GM12874 (cell line): ENCODE results near the gene FAT1.

Source experiments
- CTCF ChIP-seq: IDR thresholded peaks from 2 replicates; pipeline ENCODE4 v1.5.1; 2011; ENCODE audit warnings: low read depth, mild to moderate bottlenecking, control low read depth, low read length, moderate library complexity; ENCODE audit not compliant: insufficient read depth

FAT1 gene

GRCh38 chr4:186630128-186630527 lies 93.5 kb downstream of the FAT1 start:
- TF ChIP-seq CTCF: no peak

DNA sequence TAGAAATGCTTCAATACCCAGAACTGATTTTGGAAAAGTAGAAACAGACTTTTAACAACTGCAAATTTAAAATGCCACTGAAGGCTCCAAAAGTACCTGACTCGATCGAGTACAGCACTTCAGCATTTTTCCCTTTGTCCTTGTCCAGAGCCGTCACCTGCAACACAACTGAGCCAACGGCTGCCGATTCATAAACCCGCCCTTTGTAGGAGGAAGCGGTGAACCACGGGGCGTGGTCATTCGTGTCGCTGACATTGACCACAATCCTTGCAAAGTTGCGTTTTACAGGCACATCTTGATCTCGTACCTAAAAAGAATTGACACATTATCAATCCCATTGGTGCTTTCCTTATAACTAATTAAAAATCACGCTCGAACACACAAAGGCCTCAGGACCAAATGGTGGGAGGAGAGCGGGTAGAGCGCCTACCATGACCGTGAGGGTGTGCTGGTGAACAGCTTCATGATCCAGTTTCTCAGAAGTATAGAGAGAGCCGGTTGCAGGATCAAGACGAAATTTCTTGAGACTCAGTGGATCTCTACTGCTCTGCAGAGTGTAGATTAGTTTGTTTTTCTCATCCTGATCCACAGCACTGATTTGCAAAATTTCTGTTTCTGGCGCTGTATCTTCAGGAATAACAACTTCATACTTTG lies 95.5 kb downstream of the FAT1 start:
- TF ChIP-seq CTCF: no peak

DNA sequence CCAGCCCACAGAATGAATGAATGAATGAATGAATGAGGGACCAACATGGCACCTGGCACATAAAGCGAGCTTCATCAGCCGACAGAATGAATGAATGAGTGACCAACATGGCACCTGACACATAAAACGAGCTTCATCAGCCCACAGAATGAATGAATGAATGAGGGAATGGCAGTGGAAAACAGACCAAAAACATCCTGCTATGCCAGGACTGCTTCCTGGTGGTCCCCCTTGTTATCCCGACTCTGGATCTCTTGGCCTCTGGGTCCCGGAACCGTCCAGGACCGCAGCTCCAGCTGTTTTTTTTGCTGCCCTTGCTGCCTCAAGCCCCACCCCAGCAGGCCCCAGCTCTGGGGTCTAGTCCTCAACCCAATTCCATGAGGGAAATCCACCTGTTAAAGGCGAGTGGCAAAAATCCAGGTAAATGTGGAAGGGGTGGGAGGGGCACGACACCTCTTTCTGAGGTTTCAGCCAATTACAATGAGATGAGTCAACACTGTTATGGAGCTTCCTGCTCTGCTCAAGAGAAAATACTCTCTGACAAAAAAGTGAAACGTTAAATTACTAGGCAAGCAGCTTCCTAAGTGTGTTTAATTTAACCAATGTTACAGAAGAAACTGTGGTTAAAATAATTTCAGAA lies 96.3 kb downstream of the FAT1 start:
- no peak for TF ChIP-seq CTCF

- no peak for TF ChIP-seq CTCF
Measured at GRCh38 chr4:186624951-186625350, 98.7 kb downstream of the FAT1 start.

DNA sequence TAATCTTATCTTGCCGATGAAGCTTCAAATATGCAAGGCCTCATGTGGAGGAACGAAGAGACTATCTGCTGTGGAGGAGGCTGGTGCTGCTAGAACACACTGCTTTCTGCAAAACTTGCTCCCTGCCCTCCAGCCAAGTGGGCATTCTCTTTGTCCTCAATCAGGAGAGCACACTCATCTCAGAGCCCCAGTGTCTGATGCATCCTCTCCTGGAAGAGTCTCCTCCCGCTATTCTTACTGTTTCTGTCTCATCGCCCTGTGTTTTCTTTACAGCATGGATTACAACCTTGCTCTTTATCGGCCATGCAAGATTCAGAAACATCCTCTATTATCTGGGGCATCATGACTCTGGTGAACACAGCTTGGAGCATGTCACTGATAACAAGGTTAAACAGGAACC lies 100.1 kb downstream of the FAT1 start:
- no peak for TF ChIP-seq CTCF

GRCh38 chr4:186622788-186623464 lies 100.7 kb downstream of the FAT1 start:
- no peak for TF ChIP-seq CTCF

DNA sequence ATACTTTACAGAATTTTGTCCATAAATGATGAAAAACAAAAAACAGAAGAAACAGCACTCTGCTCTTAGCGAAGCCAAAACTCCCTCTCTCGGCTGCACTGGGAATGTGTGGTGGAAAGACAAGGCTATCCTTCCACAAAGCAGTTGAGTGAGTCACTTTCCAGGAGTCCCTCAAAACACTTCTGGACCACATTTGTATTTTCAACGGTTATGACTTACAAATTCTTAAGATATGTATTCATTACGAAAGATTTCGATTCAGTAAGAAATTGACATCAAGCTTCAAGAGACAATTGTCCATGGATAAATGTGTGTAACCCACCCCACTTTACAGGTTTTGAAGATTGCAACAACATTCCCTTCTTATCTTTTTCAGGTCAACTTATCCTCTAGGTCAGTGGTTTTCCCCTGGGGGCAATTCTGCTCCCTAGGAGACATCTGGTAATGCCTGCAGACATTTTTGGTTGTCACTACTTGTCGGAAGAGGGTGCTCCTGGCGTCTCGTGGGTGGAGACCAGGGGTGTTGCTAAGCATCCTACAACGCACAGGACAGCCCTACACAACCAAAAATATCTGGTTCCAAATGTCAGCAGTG lies 101.6 kb downstream of the FAT1 start:
- no peak for TF ChIP-seq CTCF
